GM18951 (cell line): ENCODE measurements around the gene PLA2G15.

Experiments used
- POLR2A ChIP-seq: IDR thresholded peaks from 4 replicates; pipeline ENCODE4 v1.6.1; 2011; ENCODE audit warnings: mild to moderate bottlenecking; ENCODE audit not compliant: insufficient read length, insufficient read depth; ENCODE audit errors: extremely low read depth
- in situ Hi-C: fragments of 300-500 bp; cut with MboI; formaldehyde crosslinking; loops from one replicate; pipeline ENCODE4 v1.12.0; 2022; ENCODE audit warnings: low sequenced_read_pairs, mixed read lengths, inconsistent platforms; ENCODE audit not compliant: unreplicated experiment

The PLA2G15 gene

GRCh38 chr16:68244903-68245853 is at the start of gene PLA2G15:
Gene PLA2G15 (plus strand): TSS chr16:68245373. CDS start chr16:68245427, 54 bp downstream.
- peak; percentile 68 for TF ChIP-seq POLR2A
- in situ Hi-C loops: no loop called here

GRCh38 chr16:68197250-68197649 is 47.9 kb upstream of the PLA2G15 start:
- in situ Hi-C loops: no loop called here
- TF ChIP-seq POLR2A: no peak

- in situ Hi-C loops: no loop called here
- no peak for TF ChIP-seq POLR2A
Measured at GRCh38 chr16:68200088-68200783, 44.9 kb upstream of the PLA2G15 start.

- in situ Hi-C loops: no loop called here
- TF ChIP-seq POLR2A: no peak
Measured at GRCh38 chr16:68202091-68202519, 43.1 kb upstream of the PLA2G15 start.

GRCh38 chr16:68206245-68206644 is 38.9 kb upstream of the PLA2G15 start:
- TF ChIP-seq POLR2A: no peak
- in situ Hi-C loops: no loop called here

- no peak for TF ChIP-seq POLR2A
- in situ Hi-C loops: no loop called here
Measured at GRCh38 chr16:68214726-68215125, 30.4 kb upstream of the PLA2G15 start.

GRCh38 chr16:68215302-68215701 is 29.9 kb upstream of the PLA2G15 start:
- in situ Hi-C loops: no loop called here
- TF ChIP-seq POLR2A: no peak

GRCh38 chr16:68216240-68216639 is 28.9 kb upstream of the PLA2G15 start:
- in situ Hi-C loops: no loop called here
- TF ChIP-seq POLR2A: no peak

- in situ Hi-C loops: no loop called here
Measured at GRCh38 chr16:68217506-68217905, 27.7 kb upstream of the PLA2G15 start.

GRCh38 chr16:68219725-68220351 is 25.3 kb upstream of the PLA2G15 start:
- no peak for TF ChIP-seq POLR2A
- in situ Hi-C loops: no loop called here

More at GRCh38 chr16:68217506-68217905, 27.7 kb upstream of the PLA2G15 start:
- no peak for TF ChIP-seq POLR2A

GRCh38 chr16:68223072-68223471 is 22.1 kb upstream of the PLA2G15 start:
- in situ Hi-C loops: no loop called here
- TF ChIP-seq POLR2A: no peak

GRCh38 chr16:68226116-68226515 is 19.1 kb upstream of the PLA2G15 start:
- TF ChIP-seq POLR2A: no peak
- in situ Hi-C loops: no loop called here

- no peak for TF ChIP-seq POLR2A
Measured at GRCh38 chr16:68227183-68227793, 17.9 kb upstream of the PLA2G15 start.

More at GRCh38 chr16:68227183-68227793, 17.9 kb upstream of the PLA2G15 start:
- in situ Hi-C loops: no loop called here
